GM18499 (cell line): Measurements from ENCODE around the gene FOXP4.

Experiments used
- ATAC-seq: cut with Tn5 transposase; IDR thresholded peaks from one replicate; pipeline ENCODE4 v1.9.1; 2021; ENCODE audit warnings: moderate number of reproducible peaks; ENCODE audit not compliant: insufficient read depth, unreplicated experiment

Gene FOXP4

DNA sequence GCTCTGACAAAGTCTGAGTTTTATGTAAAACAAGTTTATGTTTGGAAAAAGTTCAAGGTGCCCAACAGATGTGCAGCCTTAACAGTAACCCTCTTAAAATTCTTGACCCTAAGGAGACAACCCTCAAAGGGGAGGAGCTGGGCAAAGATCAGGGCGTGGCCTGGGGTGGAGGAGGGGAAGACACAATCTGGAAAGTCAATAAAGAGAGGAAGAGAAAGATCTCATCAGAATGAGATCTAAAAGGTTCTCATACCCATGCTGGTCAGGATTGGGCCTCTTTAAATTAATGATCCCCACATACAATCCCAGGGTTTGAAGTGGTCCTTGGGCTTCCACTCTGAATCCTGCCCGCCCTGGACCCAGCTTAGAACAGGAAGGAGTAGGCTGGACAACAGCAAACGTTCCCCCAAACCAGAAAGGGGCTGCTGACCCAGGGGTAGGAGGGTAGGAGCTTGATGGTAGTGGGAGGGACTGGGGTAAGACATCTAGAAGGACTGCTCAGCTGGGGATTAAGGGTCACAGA is 33.0 kb downstream of the FOXP4 start:
- no peak for ATAC-seq

DNA sequence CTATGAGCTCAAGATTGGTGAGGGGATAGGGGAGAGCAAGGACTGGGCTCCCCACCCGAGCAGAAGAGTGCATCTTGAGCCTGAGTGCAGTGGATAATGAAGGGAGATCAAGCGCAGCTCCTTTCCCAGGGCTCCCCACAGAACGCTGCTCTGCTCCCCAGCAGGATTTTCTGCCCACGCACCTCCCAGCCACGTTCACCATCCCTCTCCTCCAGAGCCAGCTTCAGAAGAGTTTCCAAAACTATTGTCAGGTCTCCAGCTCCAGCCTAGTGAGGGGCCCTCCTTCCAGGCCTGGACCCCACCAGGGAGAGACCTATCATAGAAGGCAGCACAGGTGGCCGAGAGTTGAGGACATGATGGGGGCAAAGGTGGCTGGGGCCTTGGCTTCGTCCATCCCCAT is 34.5 kb downstream of the FOXP4 start:
- ATAC-seq, result no peak

DNA sequence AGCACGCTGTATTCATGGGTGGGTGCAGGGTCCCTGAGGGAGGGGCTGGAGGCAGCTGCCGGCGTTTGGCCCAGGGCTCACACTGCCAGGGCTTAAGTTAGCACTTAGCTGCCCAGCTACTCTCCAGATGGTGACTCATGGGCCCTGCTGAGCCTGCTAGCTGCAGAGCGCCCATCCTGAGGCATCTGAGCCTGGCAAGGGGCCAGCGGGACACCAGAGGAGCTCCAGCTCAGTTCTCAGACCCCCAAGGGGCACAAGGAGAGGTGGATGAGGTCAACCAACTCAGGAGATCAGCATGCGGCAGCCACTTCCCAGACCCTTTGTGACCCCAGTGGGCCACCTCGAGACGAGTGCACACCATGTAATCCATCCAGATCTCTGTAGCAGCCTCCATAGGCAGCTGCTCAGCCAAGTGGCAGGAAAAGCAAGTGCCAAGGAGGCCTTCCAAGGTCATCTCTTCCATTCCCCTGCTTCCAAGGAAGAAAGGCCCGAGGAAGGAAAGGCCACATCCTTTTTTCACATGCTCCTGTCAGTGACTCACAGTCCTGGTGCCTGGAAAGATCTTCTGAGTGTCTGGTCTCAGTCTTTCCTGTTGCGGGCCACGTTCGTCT is 35.3 kb downstream of the FOXP4 start:
- ATAC-seq, result no peak

DNA sequence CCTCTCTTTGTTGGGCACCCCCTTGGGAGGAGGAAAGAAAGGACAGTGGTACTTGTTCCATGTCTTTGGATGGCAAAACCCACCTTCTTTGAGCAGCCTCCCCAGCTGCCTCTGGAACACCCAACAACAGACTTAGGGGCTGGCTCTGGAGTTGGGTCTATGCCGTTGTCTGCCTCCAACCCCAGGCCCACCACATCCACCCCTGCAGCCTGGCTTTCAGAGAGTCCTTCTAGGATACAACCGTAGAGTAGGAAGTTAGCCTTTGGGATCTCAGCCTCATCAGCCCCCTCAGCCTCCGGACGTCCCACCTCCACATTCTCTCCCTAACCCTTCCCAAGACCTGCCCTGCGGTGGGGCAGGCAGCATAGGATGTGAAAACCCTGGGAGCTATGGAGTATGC is 36.4 kb downstream of the FOXP4 start:
- ATAC-seq, result no peak

DNA sequence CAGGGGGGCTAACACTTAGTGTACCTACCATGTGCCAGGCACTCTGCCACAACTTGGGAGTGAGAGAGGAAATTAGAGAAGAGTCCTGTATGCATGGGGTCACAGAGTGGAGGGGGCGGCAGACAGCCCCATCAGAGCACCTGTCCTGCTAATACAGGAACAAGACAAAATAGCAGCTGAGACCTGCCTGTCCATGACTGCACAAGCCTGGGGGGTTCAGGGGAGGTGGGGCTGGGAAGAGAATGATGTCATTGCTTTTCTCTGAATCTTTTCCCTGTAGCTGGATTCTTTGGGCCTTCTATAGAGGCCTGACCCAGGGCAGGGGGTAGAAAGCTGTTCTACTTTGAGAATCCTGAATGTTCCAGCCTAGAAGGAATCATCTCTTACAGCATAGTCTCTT is 37.4 kb downstream of the FOXP4 start:
- ATAC-seq, result no peak

DNA sequence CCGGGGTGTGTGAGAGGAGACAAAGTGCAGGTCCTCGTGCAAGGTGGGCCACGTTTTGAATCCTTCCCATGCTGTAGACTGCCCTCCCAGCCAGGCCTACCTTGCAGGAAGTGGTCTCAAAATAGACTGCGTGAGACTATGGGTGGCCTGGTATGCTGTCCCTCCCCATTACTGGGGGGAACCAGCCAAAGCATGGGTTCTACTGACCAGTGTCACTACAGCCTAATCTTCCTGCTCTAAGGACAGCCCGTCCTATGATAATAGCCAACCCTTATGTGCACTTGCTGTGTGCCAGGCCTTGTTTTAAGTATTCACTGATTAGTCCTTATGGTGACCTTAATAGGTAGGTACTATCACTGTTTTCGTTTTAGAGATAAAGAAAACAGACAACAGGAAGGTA is 38.0 kb downstream of the FOXP4 start:
- no peak for ATAC-seq

- ATAC-seq, result no peak
Measured at GRCh38 chr6:41584668-41585205, 38.6 kb downstream of the FOXP4 start.

DNA sequence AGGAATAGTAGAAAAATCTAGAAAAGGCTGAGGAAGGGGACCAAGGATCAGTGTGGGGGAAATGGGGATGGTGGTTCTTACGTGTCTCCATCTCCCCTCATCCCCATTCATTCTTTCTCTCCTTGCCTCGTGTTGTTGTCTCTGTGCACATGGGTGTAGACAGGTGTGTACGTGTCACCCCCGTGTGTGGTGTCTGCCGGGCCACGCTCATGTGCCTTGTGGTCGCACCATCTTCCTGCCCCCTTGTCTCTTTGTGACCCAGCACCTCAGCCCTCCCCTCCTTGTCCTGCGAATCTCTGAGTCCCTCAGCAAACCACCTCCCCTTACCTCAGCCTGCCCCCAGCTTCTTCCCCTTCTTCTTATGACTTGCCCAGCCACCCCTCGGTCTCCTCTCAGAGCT is 39.4 kb downstream of the FOXP4 start:
- ATAC-seq, result no peak

DNA sequence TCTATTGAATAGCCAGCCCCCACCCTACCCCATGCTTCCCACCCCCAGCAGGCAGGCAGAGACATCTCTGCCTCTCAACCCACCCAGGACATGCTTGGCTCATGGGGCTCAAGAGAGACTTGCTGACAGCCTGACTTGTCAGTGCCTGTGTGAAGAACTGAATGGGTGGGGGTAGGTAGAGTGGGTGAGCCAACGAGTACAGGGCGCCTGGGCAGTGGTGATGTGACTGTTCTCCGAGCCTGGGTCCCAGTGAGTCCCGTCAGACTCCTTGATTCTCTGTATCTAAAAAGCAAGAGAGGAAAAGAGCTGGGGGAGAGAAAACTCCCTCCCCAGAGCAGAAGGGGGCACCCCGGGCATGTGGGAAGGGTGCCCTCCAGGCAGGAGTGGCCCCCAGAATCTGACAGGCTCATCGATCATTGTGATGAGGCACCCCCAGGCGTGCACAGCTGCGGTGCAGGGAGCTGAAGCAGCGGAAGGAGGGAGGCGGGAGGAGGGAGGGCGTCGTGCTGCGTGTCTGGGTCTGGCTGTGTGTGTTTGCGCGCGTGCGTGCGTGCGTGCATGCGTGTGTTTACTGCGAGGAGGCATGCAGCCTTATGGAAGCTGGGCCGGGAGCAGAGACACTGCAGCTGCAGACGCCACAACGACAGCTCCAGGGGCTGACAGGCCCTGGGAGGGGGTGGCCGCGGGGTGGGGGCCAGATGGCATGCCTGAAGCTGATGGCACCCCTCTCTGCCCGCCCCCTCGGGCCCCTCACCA is 40.2 kb downstream of the FOXP4 start:
- ATAC-seq, result no peak

DNA sequence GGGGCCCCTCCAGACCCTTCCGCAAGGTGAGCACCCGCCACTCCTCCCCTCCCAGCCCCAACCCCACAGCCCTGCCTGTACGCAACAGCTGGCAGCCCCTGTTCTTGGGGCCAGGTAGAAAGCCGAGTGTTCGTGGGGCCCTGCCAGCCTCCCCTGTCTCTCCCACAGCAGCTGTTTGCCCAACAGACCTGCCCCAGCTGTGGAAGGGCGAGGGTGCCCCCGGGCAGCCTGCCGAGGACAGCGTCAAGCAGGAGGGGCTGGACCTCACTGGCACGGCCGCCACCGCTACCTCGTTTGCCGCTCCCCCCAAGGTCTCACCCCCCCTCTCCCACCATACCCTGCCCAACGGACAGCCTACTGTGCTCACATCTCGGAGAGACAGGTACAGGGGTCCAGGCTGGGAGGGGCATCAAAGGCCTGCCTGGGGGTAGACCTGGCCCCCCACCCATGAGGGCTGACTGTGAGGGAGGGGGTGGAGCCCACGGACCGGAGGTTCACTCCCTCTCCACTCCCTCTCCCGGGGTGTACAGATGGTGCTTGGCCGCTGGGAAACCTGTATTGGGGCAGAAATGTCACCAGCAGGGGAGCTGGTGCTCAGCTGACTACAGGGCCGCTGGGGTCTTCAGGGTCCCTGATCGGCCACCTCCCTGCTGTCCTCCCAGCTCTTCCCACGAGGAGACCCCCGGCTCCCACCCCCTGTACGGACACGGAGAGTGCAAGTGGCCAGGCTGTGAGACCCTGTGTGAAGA is 41.1 kb downstream of the FOXP4 start:
- ATAC-seq, result no peak

GRCh38 chr6:41588111-41588510 is 41.9 kb downstream of the FOXP4 start:
- no peak for ATAC-seq

- ATAC-seq, result no peak
Measured at GRCh38 chr6:41589223-41589622, 43.0 kb downstream of the FOXP4 start.

DNA sequence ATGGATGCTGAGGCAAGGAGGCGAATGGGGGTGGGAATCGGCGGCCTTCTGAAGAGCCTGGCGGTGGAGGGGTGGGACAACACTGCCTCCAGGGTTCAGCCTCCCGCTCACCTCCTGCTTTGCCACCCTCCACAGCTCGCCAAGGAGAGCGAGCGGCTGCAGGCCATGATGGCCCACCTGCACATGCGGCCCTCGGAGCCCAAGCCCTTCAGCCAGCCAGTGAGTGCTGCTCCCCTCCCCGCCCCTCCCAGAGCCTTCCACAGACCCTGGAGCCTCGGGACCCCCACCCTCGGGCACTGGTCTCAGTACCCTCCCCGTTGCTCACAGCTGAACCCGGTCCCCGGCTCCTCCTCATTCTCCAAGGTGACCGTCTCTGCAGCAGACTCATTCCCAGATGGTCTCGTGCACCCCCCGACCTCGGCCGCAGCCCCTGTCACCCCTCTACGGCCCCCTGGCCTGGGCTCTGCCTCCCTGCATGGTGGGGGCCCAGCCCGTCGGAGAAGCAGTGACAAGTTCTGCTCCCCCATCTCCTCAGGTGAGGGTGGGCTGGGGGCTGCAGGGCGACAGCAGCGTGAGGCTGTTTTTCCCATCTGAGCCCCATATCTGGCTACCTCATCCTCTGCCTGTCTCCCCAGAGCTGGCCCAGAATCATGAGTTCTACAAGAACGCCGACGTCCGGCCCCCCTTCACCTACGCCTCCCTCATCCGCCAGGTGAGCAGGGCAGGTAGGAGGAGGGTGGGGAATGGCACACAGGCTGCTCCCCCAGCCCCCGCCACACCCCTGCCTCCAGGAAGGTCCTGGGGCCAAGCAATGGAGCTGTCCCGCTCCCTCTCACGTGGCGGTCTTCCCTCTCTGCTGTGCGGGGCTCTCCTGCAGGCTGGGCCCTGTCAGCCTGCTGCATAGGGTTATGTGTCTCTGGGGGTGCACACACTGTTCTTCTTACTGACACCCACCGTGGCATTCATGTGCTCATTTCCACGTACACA is 43.7 kb downstream of the FOXP4 start:
- no peak for ATAC-seq

- ATAC-seq, result no peak
Measured at GRCh38 chr6:41591122-41591521, 44.9 kb downstream of the FOXP4 start.

DNA sequence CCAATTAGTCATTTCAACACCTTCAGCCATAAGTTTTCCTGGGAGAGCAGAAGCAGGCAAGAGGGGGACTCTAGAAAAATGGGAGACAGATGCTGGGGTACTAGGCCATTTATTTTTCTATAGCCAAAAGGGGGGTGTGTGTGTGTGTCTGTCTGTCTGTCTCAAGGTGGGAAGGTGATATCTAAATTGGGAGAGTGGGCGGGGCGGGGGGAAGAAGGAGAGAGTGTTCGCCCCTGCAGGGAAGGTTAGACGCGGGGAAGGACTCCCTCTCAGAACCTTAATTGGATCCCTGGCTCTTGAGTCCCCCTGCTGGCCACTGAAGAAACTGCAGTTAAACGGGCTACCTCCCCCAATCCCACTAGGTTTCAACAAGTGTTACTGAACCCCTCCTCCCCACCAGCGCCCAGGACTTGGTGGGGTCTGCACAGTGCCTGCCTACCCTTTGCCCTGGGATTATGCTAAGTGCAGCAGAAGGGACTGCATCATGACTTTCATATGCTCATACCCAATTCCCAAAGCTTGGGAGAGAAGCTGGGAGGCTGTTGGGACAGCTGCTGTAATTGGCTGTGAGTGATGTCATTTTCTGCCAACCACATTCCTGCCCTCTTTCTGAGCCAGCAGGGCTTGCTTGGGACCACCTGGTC is 45.8 kb downstream of the FOXP4 start:
- no peak for ATAC-seq

DNA sequence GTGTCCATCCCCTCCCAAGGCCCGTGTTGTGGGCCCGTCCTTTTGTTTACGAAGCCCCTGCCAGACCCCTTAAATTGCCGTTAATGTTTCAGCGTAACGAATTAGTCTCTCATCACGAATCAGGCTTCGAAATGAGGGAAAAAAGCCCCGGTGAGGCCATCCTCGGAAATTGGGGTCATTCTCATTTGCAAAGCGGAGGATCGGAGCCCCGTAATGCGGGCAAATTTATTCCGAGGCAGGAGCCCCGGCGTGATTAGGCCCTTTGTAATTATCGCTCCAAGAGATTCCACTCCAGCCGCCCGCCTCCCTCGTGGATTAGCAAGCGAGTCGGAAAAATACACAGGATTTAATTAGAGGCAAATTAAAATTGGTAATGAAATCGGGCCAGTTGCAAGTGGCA is 47.2 kb downstream of the FOXP4 start:
- no peak for ATAC-seq

DNA sequence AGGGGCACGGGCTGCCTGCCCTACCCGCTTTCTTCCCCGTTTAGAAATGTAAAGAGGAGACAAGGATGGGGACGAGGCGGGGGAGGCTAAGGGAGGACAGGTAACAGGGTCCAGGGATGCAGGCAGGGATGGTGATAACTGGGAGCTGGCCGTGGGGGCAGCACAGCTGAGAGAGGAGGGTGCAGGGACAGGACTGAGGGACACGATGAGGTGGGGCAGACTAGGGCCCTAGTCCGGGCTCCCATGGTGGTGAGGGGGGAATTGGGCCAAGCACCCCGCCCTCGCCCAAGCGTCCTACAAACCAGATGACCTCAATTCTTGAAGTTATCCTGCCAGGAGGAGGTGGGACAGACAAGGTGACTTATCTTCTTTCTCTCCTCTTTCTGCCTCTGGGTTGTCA is 47.7 kb downstream of the FOXP4 start:
- ATAC-seq, result no peak

DNA sequence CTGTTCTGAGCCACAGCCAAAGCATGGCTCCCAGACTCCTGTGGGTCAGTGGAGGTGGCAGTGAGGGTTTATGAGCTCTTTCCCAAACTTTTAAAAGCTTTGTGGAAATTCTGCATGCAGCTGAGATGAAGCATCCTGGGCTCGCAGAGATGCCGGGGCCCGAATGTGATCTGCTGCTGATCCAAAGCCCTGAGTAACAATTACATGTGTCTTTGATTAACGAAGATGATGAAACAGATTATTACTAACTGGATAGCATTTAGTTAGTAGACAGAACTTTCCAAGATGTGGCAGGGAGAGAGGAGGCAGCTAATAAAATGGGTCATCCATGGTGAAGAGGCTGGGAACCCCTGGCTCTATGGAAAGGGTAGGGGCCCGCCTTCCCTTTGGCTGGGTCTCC is 48.1 kb downstream of the FOXP4 start:
- no peak for ATAC-seq

DNA sequence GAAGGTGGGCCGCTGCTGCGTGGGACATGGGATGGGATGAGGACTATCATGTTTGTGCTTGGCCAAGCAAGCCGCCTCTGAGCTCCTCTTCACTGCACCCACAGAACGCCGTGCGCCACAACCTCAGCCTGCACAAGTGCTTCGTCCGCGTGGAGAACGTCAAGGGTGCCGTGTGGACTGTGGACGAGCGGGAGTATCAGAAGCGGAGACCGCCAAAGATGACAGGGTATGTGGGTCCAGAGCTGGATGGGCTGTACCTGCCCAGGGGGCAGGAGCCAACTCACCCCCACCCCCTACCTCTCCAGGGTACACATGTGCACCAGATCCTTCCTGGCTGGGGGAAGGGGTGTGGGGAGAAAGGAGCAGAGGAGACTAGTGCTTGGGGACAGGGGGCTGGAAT is 48.6 kb downstream of the FOXP4 start:
- ATAC-seq, result no peak
